ENCODE data around the gene RFC4. TPM values are rescaled to one million over a fixed set of nuclear protein-coding genes. Genes with fewer than 3 reads are reported as not detected.

The RFC4 gene
- total and polyA plus RNA-seq, 9 of the 15 experiments (the other 6 are each of a cell fraction or from before 2014, with no cell fraction given) = 105 to 227 (median 180) TPM

- no peak for TF ChIP-seq RNF219 (CRISPR knock-in tag; IDR thresholded peaks at IDR 0.05)
- TF ChIP-seq ZNF717 (CRISPR knock-in tag; IDR thresholded peaks at IDR 0.05) = no peak
- TF ChIP-seq, protein P1, sequence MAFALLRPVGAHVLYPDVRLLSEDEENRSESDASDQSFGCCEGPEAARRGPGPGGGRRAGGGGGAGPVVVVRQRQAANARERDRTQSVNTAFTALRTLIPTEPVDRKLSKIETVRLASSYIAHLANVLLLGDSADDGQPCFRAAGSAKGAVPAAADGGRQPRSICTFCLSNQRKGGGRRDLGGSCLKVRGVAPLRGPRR (CRISPR knock-in tag; IDR thresholded peaks at IDR 0.05) = no peak
- TF ChIP-seq ETV1 (tag; conservative IDR thresholded peaks at IDR 0.05; ENCODE audit: low read depth) = peak; percentile 33; the same call in 1 of the 2 replicates
- no peak for TF ChIP-seq SP1 (CRISPR knock-in tag; IDR thresholded peaks at IDR 0.05)
- no peak for TF ChIP-seq ZNF75A (CRISPR knock-in tag; IDR thresholded peaks at IDR 0.05)
- no peak for TF ChIP-seq TCFL5 (CRISPR knock-in tag; conservative IDR thresholded peaks at IDR 0.05)
- TF ChIP-seq CBX8 (IDR thresholded peaks at IDR 0.05; ENCODE audit: borderline replicate concordance, extremely low read depth, low read depth, low read length, poor library complexity, severe bottlenecking) = no peak
- no peak for TF ChIP-seq MYC (IDR thresholded peaks at IDR 0.05; ENCODE audit: low read depth, low read length)
- TF ChIP-seq MYC (CRISPR knock-in tag; IDR thresholded peaks at IDR 0.05; ENCODE audit: borderline replicate concordance, low read depth) = no peak
- TF ChIP-seq THRA (IDR thresholded peaks at IDR 0.05) = no peak
- TF ChIP-seq FOSL1 (tag; conservative IDR thresholded peaks at IDR 0.05) = peak; percentile 33; the same call in 1 of the 2 replicates
- TF ChIP-seq ZNF511 (CRISPR knock-in tag; IDR thresholded peaks at IDR 0.05) = no peak
- TF ChIP-seq ZNF146 (CRISPR knock-in tag; IDR thresholded peaks at IDR 0.05; ENCODE audit: unreplicated experiment) = no peak
- TF ChIP-seq CC2D1A (IDR thresholded peaks at IDR 0.05) = no peak
- 0 out of 2 replicates have a peak, but pooled peaks have one; percentile 13 for TF ChIP-seq SPI1 (IDR thresholded peaks at IDR 0.05; ENCODE audit: borderline replicate concordance, low read depth, low read length)
- TF ChIP-seq HMG20B (CRISPR knock-in tag; IDR thresholded peaks at IDR 0.05) = no peak
- no peak for TF ChIP-seq ZNF408 (CRISPR knock-in tag; IDR thresholded peaks at IDR 0.05; ENCODE audit: low read depth)
- TF ChIP-seq FOXJ2 (tag; IDR thresholded peaks at IDR 0.05) = no peak
- TF ChIP-seq MLLT1 (IDR thresholded peaks at IDR 0.05) = no peak
- no peak for TF ChIP-seq RBM15 (IDR thresholded peaks at IDR 0.05; ENCODE audit: insufficient read depth, low read length)
- no peak for TF ChIP-seq ZNF311 (CRISPR knock-in tag; IDR thresholded peaks at IDR 0.05)
- peak; percentile 41; the same call in 1 of the 2 replicates for TF ChIP-seq DPF2 (IDR thresholded peaks at IDR 0.05)
- no peak for TF ChIP-seq DNMT1 (IDR thresholded peaks at IDR 0.05)
- 0 out of 2 replicates have a peak, but pooled peaks have one; percentile 29 for TF ChIP-seq SMARCC2 (IDR thresholded peaks at IDR 0.05; ENCODE audit: low read depth)
- TF ChIP-seq ERF (CRISPR knock-in tag; IDR thresholded peaks at IDR 0.05) = no peak
Observed at GRCh38 chr3:186815435-186815834, 9.2 kb upstream of the RFC4 start (continued).

Data from K562 (cell line).